CD4-positive, alpha-beta T cell treated with Interleukin-2 at 100 ng/mL for 4 hours (primary cell): ENCODE data around the gene ZNF318.
A peak's percentile ranks its signal among the peaks of the same experiment; 100 is the strongest.
"Not testable (repeated sequence)": the region's sequence is repeated elsewhere in the genome, so short reads cannot be mapped to it uniquely, and the experiment has no call there.

Source experiments
- DNase-seq: peaks from one replicate; pipeline ENCODE4 v3.0.0-alpha.2; 2020; ENCODE audit warnings: low spot score

The ZNF318 gene

GRCh38 chr6:43335469-43335868 lies 34.0 kb downstream of the ZNF318 start:
- DNase-seq, result no peak

- DNase-seq, result peak; percentile 12
Observed at GRCh38 chr6:43334466-43335095, 34.9 kb downstream of the ZNF318 start.

- no peak for DNase-seq
Observed at GRCh38 chr6:43331891-43332290, 37.6 kb downstream of the ZNF318 start.

- no peak for DNase-seq
Observed at GRCh38 chr6:43331470-43331869, 38.0 kb downstream of the ZNF318 start.

GRCh38 chr6:43328528-43328927 lies 40.9 kb downstream of the ZNF318 start:
- no peak for DNase-seq

GRCh38 chr6:43325876-43326275 lies 43.6 kb downstream of the ZNF318 start:
- no peak for DNase-seq

GRCh38 chr6:43318011-43318410 lies 51.4 kb downstream of the ZNF318 start:
- no peak for DNase-seq

GRCh38 chr6:43313813-43314212 lies 55.6 kb downstream of the ZNF318 start:
- DNase-seq, result no peak

- no peak for DNase-seq
Observed at GRCh38 chr6:43311666-43312065, 57.8 kb downstream of the ZNF318 start.

- DNase-seq, result no peak
Observed at GRCh38 chr6:43310624-43311023, 58.8 kb downstream of the ZNF318 start.

GRCh38 chr6:43310134-43310533 lies 59.3 kb downstream of the ZNF318 start:
- no peak for DNase-seq

- DNase-seq, result no peak
Observed at GRCh38 chr6:43308990-43309477, 60.4 kb downstream of the ZNF318 start.

- DNase-seq, result peak; percentile 43
Observed at GRCh38 chr6:43308101-43308989, 61.1 kb downstream of the ZNF318 start, which contains the start of gene CRIP3. Gene CRIP3, minus strand, starts transcription at chr6:43308826. Its CDS starts 34 bp downstream, at chr6:43308792.

GRCh38 chr6:43307451-43308100 lies 61.9 kb downstream of the ZNF318 start:
- DNase-seq, result no peak

GRCh38 chr6:43306086-43306485 lies 63.4 kb downstream of the ZNF318 start:
- no peak for DNase-seq

- no peak for DNase-seq
Observed at GRCh38 chr6:43304882-43305281, 64.6 kb downstream of the ZNF318 start.

- DNase-seq, result no peak
Observed at GRCh38 chr6:43304361-43304760, 65.1 kb downstream of the ZNF318 start.

GRCh38 chr6:43303751-43304331 lies 65.6 kb downstream of the ZNF318 start:
- DNase-seq, result no peak

GRCh38 chr6:43303006-43303405 lies 66.4 kb downstream of the ZNF318 start:
- DNase-seq, result not testable (repeated sequence)

GRCh38 chr6:43302126-43302525 lies 67.3 kb downstream of the ZNF318 start:
- no peak for DNase-seq

- DNase-seq, result no peak
Observed at GRCh38 chr6:43301081-43301870, 68.2 kb downstream of the ZNF318 start.
